Ureter (tissue), 1 donor: Measurements from ENCODE around the gene ANKMY1. TPM values are rescaled to one million over a fixed set of nuclear protein-coding genes. Genes with fewer than 3 reads are reported as not detected.

Source experiments
- DNase-seq: peaks from one replicate; pipeline ENCODE4 v3.0.0-alpha.2; 2020; ENCODE audit warnings: low spot score
- total RNA-seq: library from RNA; stranded (reverse); gene quantifications from one replicate; pipeline ENCODE4 v1.2.4, GENCODE V29; 2023
- donor health status: DM: yes; HTN: yes; CAD: no.

The ANKMY1 gene
- total RNA-seq, 1 donor from 2014 or later, result 52.8 TPM

DNA sequence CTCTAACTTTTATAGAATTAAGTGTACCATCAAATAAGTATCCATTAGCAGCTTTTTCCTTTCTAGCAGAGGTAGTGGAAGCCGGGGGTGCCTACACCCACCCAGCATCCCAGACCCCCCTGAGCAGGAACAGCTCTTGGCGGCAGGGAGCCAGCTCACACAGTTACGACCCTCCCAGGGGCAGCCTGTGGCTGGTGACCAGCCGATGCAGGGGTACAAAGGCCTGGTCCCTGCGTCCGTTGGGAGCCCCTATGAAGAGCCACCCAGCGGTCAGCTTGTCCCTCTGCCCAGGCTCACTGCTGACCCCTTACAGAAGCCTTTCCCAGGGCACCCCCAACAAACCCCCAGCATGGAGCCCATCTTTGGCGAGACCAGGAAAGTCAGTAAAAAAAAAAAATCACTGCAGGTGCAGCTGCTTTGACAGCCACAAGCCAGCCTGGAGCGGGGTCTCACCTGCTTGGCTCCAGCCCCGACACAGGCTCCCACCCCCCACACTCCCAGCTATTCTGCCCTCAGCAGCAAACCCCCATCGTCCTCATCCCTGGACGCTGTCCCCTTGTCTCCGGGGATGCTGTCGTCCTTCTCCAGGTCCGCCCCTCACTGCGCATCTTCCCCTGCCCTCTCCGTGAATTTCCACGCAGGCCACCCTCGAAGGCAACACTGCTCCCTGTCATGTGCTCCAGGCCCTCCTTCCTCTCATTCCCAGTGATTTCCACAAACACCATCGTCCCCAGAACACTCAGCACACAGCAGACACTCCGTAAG lies 79.3 kb downstream of the ANKMY1 start:
- no peak for DNase-seq

DNA sequence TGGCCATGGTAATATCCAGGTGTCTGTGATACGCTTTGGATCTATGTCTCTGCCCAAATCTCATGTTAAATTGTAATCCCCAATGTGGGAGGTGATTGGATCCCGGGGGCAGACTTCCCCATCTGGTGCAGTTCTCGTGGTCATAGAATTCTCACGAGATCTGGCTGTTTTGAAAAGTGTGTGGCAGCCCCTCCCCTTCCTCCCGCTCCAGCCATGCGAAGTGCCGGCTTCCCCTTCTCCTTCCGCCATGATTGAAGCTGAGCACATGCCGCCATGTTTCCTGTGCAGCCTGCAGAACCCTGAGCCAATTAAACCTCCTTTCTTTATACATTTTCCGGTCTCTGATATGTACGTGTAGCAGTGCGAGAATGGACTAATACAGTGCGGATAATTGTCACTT lies 79.9 kb downstream of the ANKMY1 start:
- DNase-seq, result no peak

DNA sequence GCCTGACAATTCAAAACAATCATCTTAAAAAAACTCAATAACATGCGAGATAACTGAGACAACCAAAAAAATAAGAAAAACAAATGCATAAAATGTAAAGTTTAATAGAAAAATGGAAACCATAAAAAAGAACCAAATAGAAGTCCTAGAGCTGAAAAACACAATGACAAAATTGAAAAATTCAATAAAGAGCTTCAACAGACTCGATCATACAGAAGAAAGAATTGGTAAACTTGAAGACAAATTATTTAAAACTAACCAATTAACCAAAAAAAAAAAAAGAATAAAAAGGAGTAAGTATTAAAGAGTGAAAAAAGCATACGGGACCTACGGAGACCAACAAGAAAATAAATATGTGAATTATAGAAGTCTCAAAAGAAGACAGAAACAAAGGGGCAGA lies 84.6 kb downstream of the ANKMY1 start:
- no peak for DNase-seq

DNA sequence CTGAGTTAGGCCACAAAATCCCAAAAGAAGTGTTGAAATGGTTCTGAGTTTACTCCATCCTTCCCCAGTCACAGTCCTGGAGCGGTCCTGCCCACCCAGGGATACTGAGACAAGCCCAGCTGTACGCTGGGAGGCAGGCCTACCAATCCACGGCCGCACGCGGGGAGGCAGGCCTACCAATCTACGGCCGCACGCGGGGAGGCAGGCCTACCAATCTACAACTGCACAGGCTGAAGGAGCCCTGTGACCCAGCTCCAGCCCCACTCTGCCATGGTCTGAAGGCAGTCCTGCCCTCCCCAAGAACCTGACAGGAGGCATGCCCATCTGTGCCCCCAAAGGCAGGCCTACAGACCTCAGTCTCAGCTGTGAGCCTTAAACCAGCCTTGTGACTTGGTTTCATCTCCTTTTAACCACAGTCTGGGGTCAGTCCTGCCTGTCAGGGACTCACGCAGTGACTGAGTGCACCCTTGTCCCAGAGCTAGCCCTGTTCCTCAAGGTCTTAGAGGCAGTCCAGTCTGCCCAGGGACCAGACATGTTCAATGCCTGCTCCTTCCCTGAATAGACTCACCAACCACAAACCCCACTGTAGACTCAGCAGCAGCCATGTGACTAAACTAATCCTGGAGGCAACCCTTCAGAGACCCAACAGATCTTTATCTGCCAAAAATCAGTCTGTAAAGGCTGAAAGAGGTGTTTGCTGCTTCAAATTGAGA lies 85.6 kb downstream of the ANKMY1 start:
- DNase-seq, result no peak

DNA sequence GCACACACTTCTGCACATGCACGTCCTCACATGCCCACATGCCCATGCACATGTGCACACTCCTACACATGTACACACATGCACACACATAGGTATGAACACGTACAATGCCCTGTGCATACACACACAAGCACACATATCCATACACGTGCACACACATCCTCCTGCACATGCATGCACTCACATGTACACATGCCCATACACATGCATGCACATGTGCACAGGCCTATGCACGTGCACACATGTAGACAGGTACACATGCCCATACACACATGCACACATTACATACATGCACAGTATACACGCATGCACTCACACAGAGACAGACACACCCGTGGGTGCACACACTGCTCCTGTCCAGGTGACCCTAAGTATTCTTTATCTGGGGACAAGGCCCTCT lies 88.0 kb downstream of the ANKMY1 start:
- DNase-seq, result no peak

DNA sequence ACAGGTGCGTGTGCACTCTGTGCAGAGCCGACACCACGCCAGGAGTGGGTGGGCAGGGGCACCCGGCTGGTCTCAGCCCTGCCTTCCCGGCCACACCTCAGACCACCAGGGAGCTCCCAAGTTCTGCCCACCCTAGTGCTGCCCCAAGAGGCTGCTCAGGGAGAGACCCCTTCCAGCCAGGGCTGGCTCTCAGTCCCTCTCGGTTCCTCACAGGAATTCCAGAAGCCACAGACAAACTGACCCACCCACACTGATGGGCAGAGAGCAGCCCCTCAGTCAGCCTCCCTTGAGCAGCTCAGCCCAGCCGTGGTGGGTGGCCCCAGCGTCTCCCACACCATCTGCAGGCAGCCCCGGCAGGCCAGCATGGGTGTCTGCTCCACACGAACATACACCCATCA lies 88.5 kb downstream of the ANKMY1 start:
- peak; percentile 38 for DNase-seq

DNA sequence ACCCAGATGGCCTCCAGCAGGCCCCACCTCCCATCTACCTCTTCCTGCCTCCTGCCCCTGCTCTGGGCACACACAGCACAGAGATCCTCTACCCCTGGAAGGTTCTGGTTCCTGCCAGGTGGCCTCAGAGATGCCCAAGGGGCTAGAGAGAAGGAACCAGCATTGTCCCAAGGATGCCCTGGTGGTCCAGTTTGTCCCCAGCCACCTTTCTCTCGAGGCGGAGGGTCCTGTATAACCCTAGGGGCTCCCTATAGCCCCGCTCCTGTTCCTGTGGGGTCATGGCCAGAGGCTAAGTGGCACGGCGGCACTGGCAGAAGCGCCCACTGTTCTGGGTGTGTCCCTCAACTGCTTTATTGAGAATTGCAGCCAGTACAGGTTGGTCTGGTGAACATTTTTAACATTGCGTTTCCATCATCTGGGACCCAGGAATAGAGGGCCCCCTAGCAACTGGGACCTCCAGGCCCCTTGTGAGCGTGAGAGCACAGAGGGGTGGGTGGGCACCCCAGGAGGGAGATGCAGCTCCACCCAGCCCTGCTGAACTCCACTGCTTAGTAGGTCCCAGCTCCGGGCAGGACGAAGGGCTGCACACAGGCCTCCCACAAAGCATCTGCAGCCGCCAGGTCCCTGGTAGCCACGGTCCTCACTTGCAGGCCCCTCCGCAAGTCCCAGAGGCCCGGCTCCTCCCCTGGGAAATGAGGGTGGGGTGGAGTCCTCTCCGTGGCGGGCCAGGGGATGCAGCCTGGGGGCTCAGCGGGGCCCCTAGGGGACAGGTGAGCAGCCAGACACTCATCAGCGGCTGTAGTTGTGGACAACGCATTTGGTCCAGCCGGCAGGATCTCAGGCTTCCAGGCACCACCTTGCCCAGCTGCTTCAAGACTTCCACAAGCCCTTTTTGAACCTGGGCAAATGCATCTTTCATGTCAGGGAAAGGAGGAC lies 89.2 kb downstream of the ANKMY1 start:
- DNase-seq, result peak; percentile 41

DNA sequence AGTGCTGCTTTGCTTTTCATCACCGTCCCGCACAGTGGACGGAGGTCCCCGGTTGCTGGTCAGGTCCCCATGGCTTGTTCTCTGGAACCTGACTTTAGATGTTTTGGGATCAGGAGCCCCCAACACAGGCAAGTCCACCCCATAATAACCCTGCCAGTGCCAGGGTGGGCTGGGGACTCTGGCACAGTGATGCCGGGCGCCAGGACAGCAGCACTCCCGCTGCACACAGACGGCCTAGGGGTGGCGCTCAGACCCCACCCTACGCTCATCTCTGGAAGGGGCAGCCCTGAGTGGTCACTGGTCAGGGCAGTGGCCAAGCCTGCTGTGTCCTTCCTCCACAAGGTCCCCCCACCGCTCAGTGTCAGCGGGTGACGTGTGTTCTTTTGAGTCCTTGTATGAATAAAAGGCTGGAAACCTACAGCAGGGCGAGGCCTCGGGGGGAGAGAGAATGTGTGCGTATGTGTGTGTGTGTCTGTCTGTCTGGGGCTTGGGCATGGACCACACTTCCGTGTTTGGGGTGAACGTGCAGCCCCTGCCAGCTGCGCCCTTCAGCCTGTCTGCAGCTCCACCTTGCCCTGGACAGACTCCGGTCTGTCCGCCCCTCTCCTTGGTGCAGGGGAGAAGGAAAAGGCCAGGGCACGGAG lies 90.0 kb downstream of the ANKMY1 start:
- DNase-seq, result peak; percentile 43

DNA sequence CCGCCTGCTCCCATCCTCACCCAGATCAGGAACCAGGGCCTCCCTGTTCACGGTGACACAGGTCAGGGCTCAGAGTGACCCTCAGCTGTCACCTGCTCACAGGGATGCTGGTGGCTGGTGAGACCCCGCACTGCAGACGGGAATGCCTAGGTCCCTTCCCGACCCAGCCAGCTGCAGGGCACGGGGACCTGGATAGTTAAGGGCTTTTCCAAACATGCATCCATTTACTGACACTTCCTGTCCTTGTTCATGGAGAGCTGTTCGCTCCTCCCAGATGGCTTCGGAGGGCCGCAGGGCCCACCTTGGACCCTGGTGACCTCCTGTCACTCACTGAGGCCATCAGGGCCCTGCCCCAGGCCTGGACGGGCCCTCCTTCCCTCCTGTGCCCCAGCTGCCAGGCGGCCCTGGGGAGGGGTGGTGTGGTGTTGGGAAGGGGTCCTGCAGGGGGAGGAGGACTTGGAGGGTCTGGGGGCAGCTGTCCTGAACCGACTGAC lies 90.6 kb downstream of the ANKMY1 start:
- no peak for DNase-seq

DNA sequence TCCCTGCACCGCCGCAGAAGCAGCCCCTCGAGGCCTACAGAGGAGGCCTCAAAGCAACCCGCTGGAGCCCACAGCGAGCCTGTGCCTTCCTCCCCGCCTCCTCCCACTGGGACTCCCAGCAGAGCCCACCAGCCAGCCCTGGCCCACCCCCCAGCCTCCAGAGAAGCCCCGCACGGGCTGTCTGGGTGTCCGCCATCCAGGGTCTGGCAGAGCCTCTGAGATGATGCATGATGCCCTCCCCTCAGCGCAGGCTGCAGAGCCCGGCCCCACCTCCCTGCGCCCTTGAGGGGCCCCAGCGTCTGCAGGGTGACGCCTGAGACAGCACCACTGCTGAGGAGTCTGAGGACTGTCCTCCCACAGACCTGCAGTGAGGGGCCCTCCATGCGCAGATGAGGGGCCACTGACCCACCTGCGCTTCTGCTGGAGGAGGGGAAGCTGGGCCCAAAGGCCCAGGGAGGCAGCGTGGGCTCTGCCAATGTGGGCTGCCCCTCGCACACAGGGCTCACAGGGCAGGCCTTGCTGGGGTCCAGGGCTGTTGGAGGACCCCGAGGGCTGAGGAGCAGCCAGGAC lies 91.1 kb downstream of the ANKMY1 start:
- peak; percentile 42 for DNase-seq

DNA sequence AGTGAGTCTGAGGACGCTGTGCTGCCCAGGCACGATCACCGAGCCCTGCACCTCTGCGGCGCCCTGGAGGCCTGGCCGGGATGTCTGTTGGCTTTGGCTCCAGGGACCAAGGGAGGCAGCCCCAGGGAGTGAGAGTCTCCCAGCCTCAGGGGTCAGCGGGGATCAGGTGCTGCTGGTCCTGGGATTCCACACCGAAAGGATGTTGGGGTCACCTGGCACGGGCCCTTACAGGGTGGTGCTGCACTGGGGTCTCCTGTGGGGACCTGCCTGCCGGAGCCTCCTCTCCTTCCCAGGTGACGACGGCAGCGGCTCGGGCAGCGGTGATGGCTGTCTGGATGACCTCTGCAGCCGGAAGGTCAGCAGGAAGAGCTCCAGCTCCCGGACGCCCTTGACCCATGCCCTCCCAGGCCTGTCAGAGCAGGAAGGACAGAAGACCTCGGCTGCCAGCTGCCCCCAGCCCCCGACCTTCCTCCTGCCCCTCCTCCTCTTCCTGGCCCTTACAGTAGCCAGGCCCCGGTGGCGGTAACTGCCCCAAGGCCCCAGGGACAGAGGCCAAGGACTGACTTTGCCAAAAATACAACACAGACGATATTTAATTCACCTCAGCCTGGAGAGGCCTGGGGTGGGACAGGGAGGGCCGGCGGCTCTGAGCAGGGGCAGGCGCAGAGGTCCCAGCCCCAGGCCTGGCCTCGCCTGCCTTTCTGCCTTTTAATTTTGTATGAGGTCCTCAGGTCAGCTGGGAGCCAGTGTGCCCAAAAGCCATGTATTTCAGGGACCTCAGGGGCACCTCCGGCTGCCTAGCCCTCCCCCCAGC lies 91.8 kb downstream of the ANKMY1 start:
- no peak for DNase-seq

DNA sequence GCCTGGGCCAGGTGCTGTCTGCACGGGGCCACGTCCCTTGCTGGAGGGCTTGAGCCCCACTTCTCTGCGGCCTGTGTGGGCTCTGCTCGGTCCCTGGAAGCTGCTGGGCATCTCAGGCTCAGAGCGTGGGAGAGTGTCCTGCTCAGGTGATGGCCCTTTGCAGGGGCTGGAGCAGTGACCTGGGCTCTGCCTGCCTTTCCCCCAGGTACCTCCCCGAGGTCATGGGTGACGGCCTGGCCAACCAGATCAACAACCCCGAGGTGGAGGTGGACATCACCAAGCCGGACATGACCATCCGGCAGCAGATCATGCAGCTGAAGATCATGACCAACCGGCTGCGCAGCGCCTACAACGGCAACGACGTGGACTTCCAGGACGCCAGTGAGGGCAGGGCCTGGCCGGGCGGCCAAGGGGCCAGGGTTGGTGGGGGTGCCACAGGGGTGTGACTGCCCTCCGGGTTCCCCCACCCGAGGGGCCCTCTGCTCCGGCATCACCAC lies 92.5 kb downstream of the ANKMY1 start:
- DNase-seq, result peak; percentile 40

DNA sequence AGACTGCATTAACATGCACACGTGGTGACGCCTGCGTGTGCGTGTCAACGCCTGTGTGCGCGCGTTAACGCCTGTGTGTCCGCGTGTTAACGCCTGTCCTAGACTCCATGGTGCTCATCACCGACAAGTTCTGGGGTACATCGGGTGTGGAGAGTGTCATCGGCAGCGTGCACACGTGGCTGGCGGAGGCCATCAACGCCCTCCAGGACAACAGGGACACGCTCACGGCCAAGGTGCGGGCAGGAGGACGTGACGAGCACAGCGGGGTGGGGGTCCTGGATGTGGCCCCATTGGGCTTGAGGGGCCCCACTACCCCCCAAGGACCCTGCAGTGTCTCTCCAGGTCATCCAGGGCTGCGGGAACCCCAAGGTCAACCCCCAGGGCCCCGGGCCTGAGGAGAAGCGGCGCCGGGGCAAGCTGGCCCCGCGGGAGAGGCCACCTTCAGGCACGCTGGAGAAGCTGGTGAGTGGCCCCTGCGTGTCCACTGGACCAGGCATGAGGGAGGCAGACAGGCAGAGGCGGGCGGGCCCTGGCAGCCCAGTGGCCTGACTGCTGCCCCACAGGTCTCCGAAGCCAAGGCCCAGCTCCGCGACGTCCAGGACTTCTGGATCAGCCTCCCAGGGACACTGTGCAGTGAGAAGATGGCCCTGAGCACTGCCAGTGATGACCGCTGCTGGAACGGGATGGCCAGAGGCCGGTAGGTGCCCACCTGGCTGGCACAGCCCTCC lies 93.1 kb downstream of the ANKMY1 start:
- DNase-seq, result peak; percentile 38

DNA sequence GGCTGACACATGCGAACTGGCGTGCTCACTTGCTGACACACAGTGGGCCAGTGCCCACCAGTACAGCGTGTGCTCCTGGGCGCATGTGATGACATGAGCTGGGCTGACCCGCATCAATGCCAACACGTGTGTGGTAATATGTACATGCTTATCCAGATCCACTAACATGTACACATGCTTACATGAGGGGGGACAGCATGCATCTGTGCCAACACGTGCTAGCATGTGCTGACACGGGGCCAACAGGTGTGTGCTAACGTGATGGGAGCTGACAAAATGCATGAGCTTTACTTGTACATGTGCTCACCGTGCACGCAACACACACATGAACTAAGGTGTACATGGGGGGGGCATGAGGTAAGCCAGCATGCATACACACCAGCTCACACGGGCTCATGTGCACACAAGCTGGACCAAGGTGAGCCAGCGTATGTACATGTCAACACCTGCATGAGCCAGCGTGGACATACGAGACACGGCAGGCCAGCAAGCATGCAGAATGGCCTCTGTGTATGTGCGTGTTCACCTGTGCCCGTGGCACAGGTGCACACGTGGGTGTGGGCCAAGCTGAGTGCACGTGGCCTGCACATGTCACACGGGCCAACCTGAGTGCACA lies 93.8 kb downstream of the ANKMY1 start:
- DNase-seq, result no peak

DNA sequence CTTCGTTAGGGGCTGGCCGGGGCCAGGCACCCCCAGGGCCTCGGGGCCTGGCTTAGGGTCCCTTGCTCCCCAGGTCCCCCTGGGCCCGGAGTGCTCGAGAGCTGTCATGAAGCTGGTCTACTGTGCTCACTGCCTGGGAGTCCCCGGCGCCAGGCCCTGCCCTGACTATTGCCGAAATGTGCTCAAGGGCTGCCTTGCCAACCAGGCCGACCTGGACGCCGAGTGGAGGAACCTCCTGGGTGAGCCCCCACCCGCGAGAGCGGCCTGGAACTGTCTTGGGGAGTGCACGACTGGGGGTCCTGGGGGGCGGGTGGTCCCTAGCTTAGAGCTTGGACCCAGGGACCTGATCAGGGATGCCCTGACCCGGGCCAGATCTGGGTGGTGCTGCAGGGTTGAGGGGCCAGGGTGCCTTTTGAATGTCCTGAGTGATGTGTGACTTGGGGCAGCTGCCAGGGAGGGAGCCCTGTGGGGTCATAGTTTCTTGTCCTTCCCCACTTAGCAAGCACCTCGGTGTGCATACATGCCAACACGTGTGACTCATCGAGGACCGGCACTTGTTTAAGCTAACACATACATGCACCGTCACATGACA lies 94.4 kb downstream of the ANKMY1 start:
- peak; percentile 42 for DNase-seq

DNA sequence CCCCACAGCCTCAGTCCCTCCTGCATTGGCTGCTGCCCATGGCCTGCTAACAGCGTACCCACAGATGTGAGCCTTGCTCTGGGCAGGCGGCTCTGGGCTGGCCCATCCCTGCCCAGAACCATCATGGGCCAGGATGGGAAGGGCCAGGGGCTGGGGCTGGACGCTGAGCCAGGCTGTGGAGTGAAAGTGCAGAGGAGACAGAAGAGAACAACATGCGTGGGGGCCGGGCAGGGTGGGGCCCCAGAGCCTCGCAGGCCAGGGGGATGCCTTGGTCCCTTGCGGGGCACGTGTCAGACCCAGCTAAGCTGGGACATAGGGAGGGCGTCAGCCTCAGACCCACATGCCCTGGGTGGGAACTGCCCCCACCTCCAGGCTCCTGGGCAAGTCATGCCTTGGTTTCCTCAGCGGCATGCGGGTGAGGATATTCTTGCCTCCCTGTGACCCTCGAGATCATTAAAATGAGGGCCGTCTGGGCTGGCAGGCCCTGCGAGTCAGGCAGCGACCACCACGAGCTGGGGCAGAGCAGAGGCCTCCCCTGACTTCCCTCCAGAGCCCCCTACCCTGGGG lies 95.0 kb downstream of the ANKMY1 start:
- peak; percentile 39 for DNase-seq

DNA sequence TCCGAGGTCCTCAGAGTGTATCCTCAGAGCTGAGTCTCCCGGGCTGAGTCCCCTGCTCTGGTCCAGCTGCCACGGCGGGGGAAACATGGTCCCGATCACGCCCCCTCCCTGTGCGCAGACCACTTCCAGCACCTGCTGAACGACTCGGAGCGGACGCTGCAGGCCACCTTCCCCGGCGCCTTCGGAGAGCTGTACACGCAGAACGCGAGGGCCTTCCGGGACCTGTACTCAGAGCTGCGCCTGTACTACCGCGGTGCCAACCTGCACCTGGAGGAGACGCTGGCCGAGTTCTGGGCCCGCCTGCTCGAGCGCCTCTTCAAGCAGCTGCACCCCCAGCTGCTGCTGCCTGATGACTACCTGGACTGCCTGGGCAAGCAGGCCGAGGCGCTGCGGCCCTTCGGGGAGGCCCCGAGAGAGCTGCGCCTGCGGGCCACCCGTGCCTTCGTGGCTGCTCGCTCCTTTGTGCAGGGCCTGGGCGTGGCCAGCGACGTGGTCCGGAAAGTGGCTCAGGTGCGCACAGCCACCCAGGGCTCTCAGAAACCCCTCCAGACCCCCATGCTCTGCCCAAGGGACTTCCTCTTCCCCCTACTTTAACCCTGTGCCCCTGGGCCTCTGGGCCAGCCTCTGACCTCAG lies 95.6 kb downstream of the ANKMY1 start:
- DNase-seq, result peak; percentile 36
